Epithelial cell of prostate (primary cell): ENCODE data around the gene OOSP1.
"Not testable (repeated sequence)": the region's sequence is repeated elsewhere in the genome, so short reads cannot be mapped to it uniquely, and the experiment has no call there.

Experiments used
- DNase-seq: peaks from one replicate; pipeline ENCODE4 v3.0.0-alpha.2; 2011; ENCODE audit warnings: low read depth, low spot score
- H3K27ac ChIP-seq: fragments of 450-650 bp; 2 replicates; pipeline ENCODE4 v1.5.1; 2017; ENCODE audit warnings: mild to moderate bottlenecking

The OOSP1 gene

GRCh38 chr11:59957094-59957493 lies 18.9 kb downstream of the OOSP1 start:
- H3K27ac ChIP-seq, result no peak overlapping the region
- no peak for DNase-seq

DNA sequence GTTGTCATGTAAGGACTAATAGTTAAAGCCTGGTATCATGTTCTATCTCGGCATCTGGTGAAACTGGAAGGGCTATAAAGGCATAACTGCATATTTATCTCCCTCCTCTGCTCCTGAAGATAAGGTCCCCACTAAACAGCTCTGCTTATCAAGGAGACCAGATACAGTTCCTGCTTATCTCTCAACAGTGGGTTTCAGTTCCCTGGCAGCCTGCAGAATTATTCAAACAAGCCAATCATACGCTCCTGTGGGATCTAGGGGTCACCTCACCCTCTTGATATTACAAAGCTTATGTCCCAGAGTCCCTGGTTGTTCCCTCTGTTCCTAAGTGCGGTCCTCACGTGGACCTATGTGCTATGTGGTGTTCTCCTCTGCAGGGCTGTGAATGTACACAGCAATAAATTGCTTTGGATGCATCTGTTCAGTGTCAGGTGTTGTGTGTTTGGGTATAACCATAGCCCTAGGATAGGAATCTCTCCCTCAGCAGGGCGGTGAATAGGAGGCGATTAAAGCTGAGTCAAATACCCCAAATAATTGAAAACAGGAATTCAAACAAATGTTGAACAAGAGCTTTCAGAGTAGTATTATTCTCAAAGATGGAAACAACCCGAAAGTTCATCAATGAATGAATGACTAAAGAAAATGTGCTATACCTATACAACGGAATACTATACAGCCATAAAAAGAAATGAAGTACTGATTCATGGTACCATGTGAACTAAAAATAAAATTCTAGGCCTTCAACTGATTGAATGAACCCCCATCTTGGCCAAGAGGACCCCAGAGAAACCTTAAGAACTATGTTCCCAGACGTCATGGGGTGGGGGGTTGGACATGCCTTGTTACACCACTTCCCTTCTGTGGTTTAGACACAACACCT lies 22.5 kb downstream of the OOSP1 start:
- no peak for DNase-seq
- H3K27ac ChIP-seq, result no peak overlapping the region

GRCh38 chr11:59962107-59962482 lies 23.9 kb downstream of the OOSP1 start:
- no peak for DNase-seq
- no peak overlapping the region for H3K27ac ChIP-seq

GRCh38 chr11:59963733-59964132 lies 25.5 kb downstream of the OOSP1 start, which contains the start of gene OOSP4A:
TSS of gene OOSP4A (plus strand) at chr11:59964033. CDS start at chr11:59964033, 0 bp downstream.
- no peak for DNase-seq
- H3K27ac ChIP-seq, result no peak within 1 kb of the TSS

DNA sequence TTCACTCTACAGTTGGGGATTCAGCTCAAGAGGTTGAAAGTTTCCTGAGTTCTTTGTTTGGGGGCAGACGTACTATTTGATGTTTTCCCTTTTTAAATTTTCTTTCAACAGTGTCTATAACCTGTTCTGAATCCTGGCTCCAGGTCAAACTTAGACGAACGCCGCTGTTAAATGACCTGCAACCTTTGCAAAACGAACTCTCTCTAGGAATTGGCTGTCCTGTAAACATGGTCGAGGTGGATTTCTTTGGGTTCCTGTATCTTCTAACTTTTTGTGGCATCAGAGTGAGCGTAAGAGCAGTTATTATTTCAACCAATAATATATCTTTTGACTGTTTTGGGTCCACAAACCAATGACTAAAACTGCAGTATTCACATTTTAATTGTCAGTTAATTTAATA lies 27.2 kb downstream of the OOSP1 start:
- DNase-seq, result no peak
- H3K27ac ChIP-seq, result no peak overlapping the region

- DNase-seq, result no peak
- H3K27ac ChIP-seq, result no peak overlapping the region
Observed at GRCh38 chr11:59966201-59966600, 28.0 kb downstream of the OOSP1 start.

- H3K27ac ChIP-seq, result no peak overlapping the region
- no peak for DNase-seq
Observed at GRCh38 chr11:59967677-59968394, 29.6 kb downstream of the OOSP1 start.

DNA sequence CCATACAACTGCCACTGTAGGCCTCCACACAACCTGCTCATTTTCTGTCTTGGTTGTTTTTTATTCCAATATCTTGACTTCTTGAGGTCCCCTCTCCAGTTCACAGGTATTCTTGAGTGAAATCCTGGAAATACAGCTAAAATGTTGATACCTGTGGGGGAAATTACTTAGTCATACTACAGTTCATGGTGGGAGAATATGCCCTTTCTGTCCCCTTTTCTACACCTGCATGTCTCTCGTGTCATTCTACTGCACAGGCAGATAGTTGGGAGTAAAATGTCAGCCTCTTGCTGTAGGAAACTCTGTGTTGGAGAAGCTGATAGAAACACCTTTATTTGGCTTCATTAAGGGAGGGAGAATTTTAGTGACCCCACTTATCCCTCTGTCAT lies 30.2 kb downstream of the OOSP1 start:
- no peak overlapping the region for H3K27ac ChIP-seq

DNA sequence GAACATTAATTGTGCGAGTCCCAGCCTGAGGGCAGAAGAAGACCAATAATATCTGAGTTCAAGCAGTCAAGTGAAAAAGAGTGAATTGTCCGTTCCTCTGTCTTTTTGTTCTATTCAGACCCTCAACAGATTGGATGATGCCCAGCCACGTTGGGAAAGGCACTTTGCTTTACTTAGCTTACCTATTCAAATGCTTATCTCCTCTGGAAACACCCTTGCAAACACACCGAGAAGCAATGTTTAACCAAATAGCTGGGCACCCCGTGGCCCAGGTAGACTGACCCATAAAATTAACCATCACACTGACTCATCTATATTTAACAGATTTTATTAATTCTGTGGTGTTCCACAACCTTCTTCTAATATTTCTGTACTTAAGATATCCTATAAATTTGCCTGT lies 34.9 kb downstream of the OOSP1 start:
- H3K27ac ChIP-seq, result no peak overlapping the region
- DNase-seq, result no peak

More for the DNA sequence above, 30.2 kb downstream of the OOSP1 start:
- no peak for DNase-seq

- DNase-seq, result peak; percentile 14
- peak overlapping the region; percentile 68 for H3K27ac ChIP-seq
Observed at GRCh38 chr11:59981106-59981770, 43.0 kb downstream of the OOSP1 start.

DNA sequence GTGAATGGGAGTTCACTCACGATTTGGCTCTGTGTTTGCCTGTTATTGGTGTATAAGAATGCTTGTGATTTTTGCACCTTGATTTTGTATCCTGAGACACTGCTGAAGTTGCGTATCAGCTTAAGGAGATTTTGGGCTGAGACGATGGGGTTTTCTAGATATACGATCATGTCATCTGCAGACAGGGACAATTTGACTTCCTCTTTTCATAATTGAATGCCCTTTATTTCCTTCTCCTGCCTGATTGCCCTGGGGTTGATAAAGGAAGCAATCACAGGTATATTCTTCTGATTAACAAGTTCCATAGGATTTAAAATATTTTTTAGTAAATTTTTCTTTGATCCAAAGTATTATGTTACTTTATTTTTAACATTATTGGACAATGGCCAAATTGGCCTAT lies 43.8 kb downstream of the OOSP1 start:
- peak overlapping the region; percentile 68 for H3K27ac ChIP-seq

GRCh38 chr11:59983212-59983611 lies 45.0 kb downstream of the OOSP1 start:
- H3K27ac ChIP-seq, result no peak overlapping the region
- no peak for DNase-seq

More for the DNA sequence above, 43.8 kb downstream of the OOSP1 start:
- DNase-seq, result not testable (repeated sequence)

- no peak overlapping the region for H3K27ac ChIP-seq
- DNase-seq, result no peak
Observed at GRCh38 chr11:59984368-59984767, 46.1 kb downstream of the OOSP1 start.

GRCh38 chr11:59990421-59990820 lies 52.2 kb downstream of the OOSP1 start:
- no peak for DNase-seq
- no peak overlapping the region for H3K27ac ChIP-seq

- no peak for DNase-seq
- no peak overlapping the region for H3K27ac ChIP-seq
Observed at GRCh38 chr11:59992425-59992824, 54.2 kb downstream of the OOSP1 start.

DNA sequence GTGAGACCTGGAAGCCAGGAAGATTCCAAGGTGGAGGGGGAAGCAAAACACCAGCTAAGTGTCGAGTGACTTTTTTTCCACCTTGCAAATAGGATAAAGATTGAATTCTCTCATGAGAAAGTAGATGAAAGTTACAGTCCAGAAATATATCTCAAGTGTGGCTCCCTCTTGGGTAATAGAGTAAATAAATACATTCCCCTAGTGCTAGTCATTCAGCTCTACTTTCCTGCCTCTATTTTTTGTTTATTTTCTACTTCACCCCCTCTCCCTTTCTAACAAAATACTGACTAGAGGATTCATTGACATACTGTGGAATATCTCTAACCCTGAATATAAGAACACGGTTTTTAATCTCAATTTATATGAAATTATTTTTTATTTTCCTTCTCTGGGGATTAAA lies 59.6 kb downstream of the OOSP1 start:
- DNase-seq, result no peak
- H3K27ac ChIP-seq, result no peak overlapping the region

DNA sequence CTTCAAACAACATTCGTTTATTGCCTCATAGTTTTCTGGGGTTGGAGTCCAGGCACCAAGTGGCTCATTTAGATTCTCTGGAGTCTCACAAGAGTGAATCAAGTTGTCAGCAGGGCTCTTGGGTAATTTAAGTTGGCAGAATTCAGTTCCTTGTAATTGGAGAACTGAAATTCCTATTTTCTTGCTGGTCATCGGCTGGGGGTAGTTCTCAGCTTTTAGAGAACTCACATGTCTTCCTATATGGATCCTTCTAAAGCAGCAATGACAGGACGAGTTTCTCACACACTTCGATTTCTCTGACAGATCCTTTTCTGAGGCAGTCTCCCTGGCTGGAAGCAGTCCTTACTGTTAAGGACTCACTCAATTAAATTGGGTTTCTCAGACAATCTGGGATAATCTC lies 61.5 kb downstream of the OOSP1 start:
- no peak overlapping the region for H3K27ac ChIP-seq
- no peak for DNase-seq

DNA sequence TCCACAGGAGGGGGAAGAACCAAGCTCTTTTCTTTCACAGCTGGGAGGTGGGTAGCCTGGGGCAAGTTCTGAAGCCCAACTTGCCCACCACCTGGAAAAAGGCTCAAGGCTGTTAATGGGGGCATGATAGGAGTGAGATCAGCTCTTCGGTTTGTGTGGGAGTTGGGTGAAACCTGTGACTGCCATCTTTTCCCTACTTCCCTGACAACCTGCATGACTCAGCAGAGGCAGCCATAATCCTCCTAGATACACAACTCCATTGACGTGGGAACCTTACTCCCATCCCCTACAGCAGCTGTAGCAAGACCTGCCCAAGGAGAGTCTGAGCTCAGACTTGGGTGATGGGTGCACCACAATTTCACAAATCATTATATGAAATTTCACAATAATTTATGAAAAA lies 65.5 kb downstream of the OOSP1 start:
- no peak for DNase-seq
- H3K27ac ChIP-seq, result no peak overlapping the region

DNA sequence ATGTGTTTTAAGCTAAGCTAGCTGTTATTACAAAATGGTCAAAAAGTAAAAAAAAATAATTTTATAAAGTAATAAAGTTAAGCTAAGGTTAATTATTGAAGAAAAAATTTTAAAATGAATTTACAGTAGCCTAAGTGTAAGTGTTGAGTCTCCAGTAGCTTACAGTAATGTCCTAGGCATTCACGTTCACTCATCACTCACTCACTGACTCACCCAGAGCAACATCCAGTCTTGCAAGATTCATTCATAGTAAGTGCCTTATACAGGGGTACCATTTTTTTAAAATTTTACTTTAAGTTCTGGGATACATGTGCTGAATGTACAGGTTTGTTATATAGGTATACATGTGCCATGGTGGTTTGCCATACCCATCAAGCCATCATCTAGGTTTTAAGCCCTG lies 67.1 kb downstream of the OOSP1 start:
- no peak overlapping the region for H3K27ac ChIP-seq
- DNase-seq, result peak; percentile 44
